OCI-LY1 (cell line): ENCODE data around the gene STAB1.

ENCODE experiments used
- CTCF ChIP-seq: fragments of 200-600 bp; sonication (generic), shearing (Covaris generic); IDR thresholded peaks from 2 replicates; pipeline ENCODE4 v1.5.1; 2017; ENCODE audit warnings: mild to moderate bottlenecking, antibody characterized with exemption, low read length, moderate library complexity, mixed read lengths
- EZH2 ChIP-seq: fragments of 200-600 bp; sonication (generic), shearing (Covaris generic); IDR thresholded peaks from 2 replicates; pipeline ENCODE4 v1.8.0; 2017; ENCODE audit warnings: borderline replicate concordance, mixed run types, mild to moderate bottlenecking, antibody characterized with exemption, low read length, moderate library complexity, mixed read lengths

DNA sequence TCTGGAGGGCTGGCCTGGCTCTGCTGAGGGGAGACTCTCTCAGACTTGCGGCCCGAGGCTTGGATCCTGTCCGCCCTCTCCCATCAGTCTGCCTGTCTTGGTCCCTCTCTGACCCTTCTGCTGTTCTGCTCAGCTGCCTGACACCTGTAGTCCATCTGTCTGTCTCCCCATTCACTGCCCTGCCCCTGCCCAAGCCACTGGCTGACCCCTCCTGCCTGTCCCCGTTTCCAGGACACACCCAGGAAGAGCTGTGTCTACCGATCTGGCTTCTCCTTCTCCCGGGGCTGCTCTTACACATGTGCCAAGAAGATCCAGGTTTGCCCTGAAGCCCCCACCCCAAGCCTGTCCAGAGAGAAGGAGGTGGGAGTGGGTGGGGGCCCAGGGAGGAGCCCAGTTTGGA is 20.1 kb downstream of the STAB1 start:
- TF ChIP-seq CTCF (no peak), EZH2 (no peak)
